Measurements from ENCODE around the gene ABAT.
"Not testable (repeated sequence)": the region's sequence is repeated elsewhere in the genome, so short reads cannot be mapped to it uniquely, and the experiment has no call there.

ABAT gene

GRCh38 chr16:8649829-8650554 is 24.4 kb upstream of the ABAT start:
- FAIRE-seq, result no peak

GRCh38 chr16:8651958-8652357 is 22.5 kb upstream of the ABAT start:
- FAIRE-seq, result not testable (repeated sequence)

DNA sequence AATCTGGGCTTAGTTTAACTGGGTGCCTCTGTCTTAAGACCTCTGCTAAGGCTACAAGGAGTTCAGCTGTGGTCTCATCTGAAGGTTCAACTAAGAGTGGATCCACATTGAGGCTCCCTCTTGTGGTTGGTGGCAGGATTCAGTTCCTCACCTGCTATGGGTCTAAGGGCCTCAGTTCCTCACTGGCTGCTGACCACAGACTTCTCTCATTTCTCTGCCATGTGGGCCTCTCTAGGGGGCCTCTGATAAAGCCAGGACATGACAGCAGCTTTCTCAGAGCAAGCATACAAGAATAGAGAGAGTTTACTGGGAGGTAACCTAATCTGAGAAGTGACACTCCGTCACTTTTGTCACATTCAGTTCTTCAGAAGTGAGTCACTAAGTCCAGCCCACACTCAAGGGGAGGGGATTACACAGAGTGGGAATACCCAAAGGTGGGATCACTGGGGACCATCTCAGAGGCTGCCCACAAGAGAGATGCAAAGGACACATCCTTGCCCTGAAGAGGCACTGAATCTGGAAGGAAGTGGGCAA is 19.2 kb upstream of the ABAT start:
- FAIRE-seq, result no peak

DNA sequence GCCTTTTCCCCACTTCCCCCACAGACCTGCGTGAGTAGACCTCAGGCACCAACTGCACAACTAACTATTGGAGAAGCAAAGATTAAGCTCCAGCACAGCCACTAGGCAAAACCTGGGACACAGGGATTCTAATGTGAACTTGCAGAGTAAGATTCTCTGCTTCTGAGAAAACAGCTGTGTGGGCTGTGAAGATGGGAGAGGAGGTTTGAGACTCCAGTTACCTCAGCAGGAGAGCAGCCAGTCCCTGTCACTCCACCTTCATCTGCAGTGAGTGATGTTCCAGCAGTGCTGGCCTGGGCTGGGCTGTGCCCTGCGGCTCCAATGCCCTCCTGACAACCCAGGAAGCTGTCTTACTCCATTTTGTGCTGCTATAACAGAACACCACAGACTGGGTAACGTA is 18.0 kb upstream of the ABAT start:
- no peak for FAIRE-seq

- FAIRE-seq, result no peak
Measured at GRCh38 chr16:8660841-8661301, 13.5 kb upstream of the ABAT start.

DNA sequence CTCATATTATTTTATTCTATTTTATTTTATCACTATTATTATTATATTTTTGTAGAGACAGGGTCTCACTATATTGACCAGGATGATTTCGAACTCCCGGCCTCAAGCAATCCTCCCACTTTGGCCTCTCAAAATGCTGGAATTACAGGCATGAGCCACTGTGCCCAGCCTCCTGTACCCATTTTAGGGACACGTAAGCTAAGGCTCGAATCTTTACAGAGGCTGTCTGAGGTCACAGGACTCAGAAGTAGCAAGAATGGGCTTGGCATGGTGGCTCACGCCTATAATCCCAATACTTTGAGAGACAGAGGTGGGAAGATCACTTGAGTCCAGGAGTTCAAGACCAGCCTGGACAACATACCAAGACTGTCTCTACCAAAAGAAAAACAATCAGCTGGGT is 12.7 kb upstream of the ABAT start:
- no peak for FAIRE-seq

- no peak for FAIRE-seq
Measured at GRCh38 chr16:8663192-8664089, 11.0 kb upstream of the ABAT start.

DNA sequence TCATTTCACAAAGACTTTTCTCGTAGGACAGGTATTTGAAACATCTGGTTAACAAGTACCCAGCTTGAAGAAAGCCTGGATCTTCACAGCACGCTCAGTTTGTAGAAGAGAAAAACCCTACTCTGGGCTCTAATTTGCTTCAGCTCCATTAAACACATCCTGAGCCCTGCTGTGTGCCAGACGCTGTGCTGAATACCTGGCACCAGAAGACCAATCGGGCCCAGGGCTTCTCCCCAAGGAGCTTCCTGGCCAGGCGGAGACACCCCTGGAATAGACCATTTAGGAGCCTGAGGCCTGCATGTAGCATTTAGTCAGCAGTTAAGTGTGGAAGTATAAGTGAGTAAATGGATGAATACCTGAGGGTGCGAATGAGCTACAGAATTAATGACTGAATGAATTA is 8.9 kb upstream of the ABAT start:
- no peak for FAIRE-seq

DNA sequence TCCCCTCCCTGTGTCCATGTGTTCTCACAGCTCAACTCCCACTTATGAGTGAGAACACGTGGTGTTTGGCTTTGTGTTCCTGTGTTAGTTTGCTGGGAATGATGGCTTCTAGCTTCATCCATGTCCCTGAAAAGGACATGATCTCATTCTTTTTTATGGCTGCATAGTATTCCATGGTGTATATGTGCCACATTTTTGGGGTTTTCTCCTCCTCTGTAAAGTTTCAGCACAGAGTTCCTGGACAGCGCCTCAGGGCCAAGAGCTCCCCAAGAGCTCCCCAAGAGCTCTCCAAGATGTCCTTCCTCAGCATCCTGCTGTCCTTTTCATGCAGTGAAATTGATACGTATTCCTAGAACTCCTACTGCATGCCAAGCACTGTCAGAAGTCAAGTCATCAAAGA is 6.9 kb upstream of the ABAT start:
- FAIRE-seq, result no peak

DNA sequence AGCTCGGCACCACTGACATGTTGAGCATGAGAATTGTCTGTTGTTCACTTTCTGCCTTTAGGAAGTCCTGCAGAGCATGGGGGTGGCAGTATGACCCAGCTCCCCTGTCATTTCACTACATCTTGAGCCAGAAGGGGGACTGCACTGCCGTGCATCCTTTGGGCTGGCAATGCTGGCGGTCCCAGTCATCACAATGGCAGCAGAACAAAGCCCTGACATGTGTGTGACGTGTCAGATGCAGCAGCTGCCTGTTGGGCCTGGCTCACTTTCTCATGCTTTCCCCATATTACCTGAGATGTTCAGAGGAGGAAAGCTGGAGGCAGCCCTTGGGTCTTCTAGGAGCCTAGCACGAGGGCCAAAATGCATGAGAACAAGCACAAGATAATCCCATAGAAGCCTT is 6.3 kb upstream of the ABAT start:
- FAIRE-seq, result no peak

GRCh38 chr16:8669481-8669880 is 4.9 kb upstream of the ABAT start:
- FAIRE-seq, result no peak

DNA sequence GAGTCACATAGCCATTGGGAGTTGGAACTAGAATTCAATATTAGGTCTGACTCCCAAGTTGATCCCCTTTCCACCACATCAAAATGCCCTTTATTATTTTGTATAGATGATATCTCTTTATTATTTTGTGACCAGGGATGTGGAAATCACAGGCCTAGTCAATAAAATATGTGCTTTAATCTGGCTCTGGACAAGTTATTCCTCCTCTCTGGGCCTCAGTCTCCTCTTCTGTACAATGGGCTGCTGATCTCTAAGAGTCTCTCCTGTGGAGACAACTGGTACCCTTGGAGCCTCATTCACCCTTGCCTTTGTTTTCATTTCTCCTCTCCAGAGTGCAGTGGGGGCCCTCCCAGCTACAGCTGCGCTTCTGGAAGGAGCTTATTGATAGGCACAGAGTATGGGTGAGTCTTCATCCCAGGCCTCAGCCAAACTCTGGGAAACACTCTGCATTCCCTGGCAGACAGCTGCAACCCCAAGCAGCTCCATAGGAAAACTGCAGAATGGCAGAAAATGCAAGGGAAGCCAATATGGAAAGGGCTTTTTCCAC is 4.3 kb upstream of the ABAT start:
- FAIRE-seq, result no peak

GRCh38 chr16:8673611-8674412 is 605 bp upstream of the ABAT start:
- FAIRE-seq, result no peak

DNA sequence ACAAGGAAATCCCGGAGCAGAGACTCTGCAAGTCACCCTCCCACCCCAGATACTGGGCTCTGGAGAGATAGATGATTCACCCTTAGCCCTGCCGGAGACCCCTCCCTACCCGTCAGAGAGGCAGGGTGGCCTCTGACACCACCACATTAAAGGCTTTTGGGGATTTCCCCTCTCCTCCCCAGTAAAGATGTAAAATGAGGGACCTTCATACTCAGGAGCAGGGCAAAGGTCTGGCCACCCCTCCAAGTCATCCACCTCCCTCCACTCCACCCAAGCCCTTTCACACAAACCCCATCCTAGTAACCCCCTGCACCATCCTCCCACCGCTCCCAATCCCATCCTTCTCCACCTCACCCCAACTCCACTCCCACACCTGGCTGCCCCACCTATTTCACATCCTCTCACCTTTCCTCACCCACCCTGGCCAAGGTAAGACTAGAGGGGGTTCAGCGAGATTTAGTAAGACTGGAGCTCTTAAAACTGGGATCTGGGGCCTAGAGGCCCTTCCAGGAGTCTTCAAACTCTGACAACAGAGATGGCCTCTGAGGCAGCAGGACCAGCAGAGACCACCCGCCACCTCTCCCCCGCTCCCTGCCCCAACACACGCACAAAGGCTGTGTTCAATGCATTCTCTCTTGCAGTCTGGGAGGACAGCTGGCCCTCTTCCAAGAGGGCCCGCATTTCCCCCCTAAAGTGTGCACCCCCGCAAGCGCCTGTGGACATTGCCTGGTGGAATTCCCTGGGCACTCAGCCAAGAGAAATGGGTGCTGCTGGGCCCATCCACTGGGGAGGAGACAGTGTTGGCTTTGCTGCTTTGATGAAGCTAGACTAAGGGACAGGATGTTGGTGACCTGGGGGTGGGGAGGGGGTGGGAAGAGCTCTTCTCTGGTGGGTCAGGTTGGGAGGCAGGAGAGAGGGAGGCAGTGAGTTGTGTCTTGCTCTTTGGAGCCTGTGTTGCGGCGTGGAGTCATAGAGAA is 1.1 kb downstream of the ABAT start:
- FAIRE-seq, result no peak

DNA sequence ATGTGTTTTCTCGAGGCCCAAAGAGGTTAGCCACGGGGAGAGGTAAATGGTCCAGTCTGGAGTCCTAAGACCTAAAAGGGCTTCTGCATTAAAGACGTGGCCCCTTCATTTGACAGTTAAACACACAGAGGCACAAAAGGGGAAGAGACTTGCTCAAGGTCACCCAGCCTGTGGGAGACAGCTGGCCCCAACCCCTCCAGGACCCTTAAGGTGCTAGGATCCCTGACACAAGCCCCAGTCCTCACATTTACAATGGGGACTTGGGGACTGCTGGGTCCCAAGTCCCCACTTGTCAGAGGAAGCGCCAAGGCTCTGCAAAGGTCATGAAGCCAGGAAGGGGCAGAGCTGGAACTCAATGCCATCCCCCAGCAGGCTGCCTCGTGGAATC is 1.7 kb downstream of the ABAT start:
- no peak for FAIRE-seq

- no peak for FAIRE-seq
Measured at GRCh38 chr16:8676737-8677375, 2.4 kb downstream of the ABAT start.

- FAIRE-seq, result no peak
Measured at GRCh38 chr16:8677481-8677880, 3.1 kb downstream of the ABAT start.

DNA sequence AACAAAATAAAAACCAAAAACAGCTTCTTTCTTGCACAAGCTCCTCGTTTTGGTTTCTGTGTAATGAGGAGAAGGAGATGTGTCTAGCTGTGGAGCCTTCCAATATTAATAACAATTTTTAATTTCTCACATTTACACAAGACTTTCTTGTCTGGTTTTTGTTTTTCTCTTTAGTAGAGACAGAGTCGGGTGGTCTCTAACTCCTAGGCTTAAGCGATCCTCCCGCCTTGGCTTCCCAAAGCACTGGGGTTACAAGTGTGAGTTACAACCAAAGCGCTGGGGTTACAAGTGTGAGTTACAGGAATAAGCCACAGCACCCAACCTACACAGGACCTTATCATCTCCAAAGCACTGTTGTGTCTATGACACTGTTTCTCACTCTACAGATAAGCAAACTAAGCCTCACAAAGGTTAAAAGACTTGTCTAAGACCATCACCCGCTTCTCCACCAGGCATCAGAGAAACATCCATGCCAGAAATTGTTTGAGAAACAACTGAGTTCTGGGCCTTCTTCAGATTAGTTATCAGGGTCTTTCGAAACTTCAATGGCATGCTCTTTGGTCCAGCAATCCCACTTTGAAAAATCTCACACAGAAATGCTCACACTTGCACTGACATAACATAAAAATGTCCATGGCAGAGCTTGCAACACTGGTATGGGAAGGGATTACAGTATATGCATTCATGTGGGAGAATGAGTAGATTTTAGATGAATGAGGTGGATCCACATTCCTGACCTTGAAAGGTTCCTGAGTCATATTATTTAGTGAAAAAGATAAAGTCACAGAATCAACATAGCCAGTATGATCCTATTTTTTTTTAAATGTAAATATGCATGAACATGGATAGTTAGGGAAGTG is 3.9 kb downstream of the ABAT start:
- FAIRE-seq, result no peak

- no peak for FAIRE-seq
Measured at GRCh38 chr16:8679151-8679550, 4.7 kb downstream of the ABAT start.
